HepG2 (cell line): ENCODE results near the gene DNM3. TPM values are rescaled to one million over a fixed set of nuclear protein-coding genes. Genes with fewer than 3 reads are reported as not detected.
"Not testable (repeated sequence)": the region's sequence is repeated elsewhere in the genome, so short reads cannot be mapped to it uniquely, and the experiment has no call there.

Experiments used
- ATAC-seq: fragments of 200-7000 bp; cut with Tn5 transposase; 3 replicates; pipeline ENCODE4 v1.9.1; 2020; ENCODE audit warnings: mild to moderate bottlenecking, moderate library complexity
- BruUV-seq: library from RNA; stranded (reverse); fragments of 400-500 nt; replicated peaks from 2 replicates; lab custom pipeline; 2021; lab: Mats Ljungman, UMichigan
- CTCF ChIA-PET: fragments of 300-600 bp; formaldehyde crosslinking; extraction: SDS; loops from one replicate; lab custom pipeline; 2021; ENCODE audit warnings: low total read pairs, inconsistent platforms, low intra/inter-chr PET ratio; lab: Yijun Ruan, JAX
- POLR2A ChIA-PET: fragments of 350-600 bp; sonication (Branson Sonifier 250); formaldehyde crosslinking; loops from one replicate; lab custom pipeline; 2020; ENCODE audit warnings: antibody characterized with exemption, inconsistent platforms; lab: Yijun Ruan, JAX
- DNase-seq: peaks from one replicate; pipeline ENCODE4 v3.0.0-alpha.2; 2015; ENCODE audit warnings: low spot score
- FAIRE-seq: peaks from 3 replicates; lab custom pipeline; 2011; peaks lifted over from hg19 to GRCh38; lab: Jason Lieb, UNC
- H2AFZ ChIP-seq: one replicate; pipeline ENCODE4 v1.6.1; 2011; ENCODE audit warnings: low read length, inconsistent platforms
- H3K27ac ChIP-seq: fragments of 300-600 bp; 3 replicates; pipeline ENCODE4 v1.8.0; 2011; ENCODE audit warnings: mixed run types, mild to moderate bottlenecking, mixed read lengths, low read length, inconsistent platforms; ENCODE audit not compliant: insufficient read depth; ENCODE audit errors: extremely low read length
- H3K27me3 ChIP-seq, 2 experiments: fragments of 200-600 bp in 1 of 2; 2 replicates in 1 of 2; 3 replicates in 1 of 2; pipeline versions ENCODE4 v1.6.0 to v1.8.0; 2011; ENCODE audit warnings: low read length in 2 of 2, mild to moderate bottlenecking in 2 of 2, moderate library complexity in 2 of 2, inconsistent platforms in 1 of 2; ENCODE audit not compliant: insufficient read depth in 2 of 2, control insufficient read depth in 1 of 2
- H3K36me3 ChIP-seq, 2 experiments: fragments of 200-600 bp in 1 of 2; replicated peaks in 1 of 2; 2 replicates in 1 of 2; 3 replicates in 1 of 2; pipeline versions ENCODE4 v1.5.1 to v1.8.0; 2011; ENCODE audit warnings: low read length in 2 of 2, inconsistent platforms in 1 of 2; ENCODE audit not compliant: insufficient read depth in 2 of 2, control insufficient read depth in 1 of 2
- H3K4me1 ChIP-seq: 2 replicates; pipeline ENCODE4 v1.5.1; 2012; ENCODE audit warnings: low read length, inconsistent platforms; ENCODE audit not compliant: insufficient read depth
- H3K4me2 ChIP-seq: 2 replicates; pipeline ENCODE4 v1.6.0; 2011; ENCODE audit warnings: low read depth, low read length, inconsistent platforms
- H3K4me3 ChIP-seq, 3 experiments: fragments of 200-600 bp in 1 of 3; sonication (generic), shearing (Covaris generic) in 1 of 3; replicated peaks in 1 of 3; 2 replicates each; pipeline ENCODE4 v1.5.1; 2011 to 2016; ENCODE audit warnings: low read length in 3 of 3, inconsistent platforms in 2 of 3, low read depth in 2 of 3, mild to moderate bottlenecking in 2 of 3, control low read depth in 1 of 3, mixed read lengths in 1 of 3; ENCODE audit not compliant: insufficient read depth in 1 of 3
- H3K79me2 ChIP-seq: one replicate; pipeline ENCODE4 v1.6.1; 2011; ENCODE audit warnings: low read length, inconsistent platforms; ENCODE audit not compliant: insufficient read depth
- H3K9ac ChIP-seq: 2 replicates; pipeline ENCODE4 v1.6.0; 2011; ENCODE audit warnings: mild to moderate bottlenecking, low read depth, low read length, inconsistent platforms; ENCODE audit not compliant: insufficient read depth
- H3K9me3 ChIP-seq: 2 replicates; pipeline ENCODE4 v1.5.1; 2012; ENCODE audit warnings: mild to moderate bottlenecking, low read length
- H4K20me1 ChIP-seq: 2 replicates; pipeline ENCODE4 v1.6.0; 2011; ENCODE audit warnings: inconsistent platforms, mild to moderate bottlenecking, low read length, moderate library complexity; ENCODE audit not compliant: insufficient read depth
- MLLT10 ChIP-seq: sonication (generic); formaldehyde crosslinking; IDR thresholded peaks from 2 replicates; pipeline ENCODE4 v1.4.0; 2020; ENCODE audit warnings: missing genetic modification reagents
- SMARCE1 ChIP-seq: fragments of 450-650 bp; IDR thresholded peaks from 2 replicates; pipeline ENCODE4 v1.6.1; 2017; ENCODE audit warnings: borderline replicate concordance
- ZBTB38 ChIP-seq: sonication (generic); formaldehyde crosslinking; IDR thresholded peaks from 2 replicates; pipeline ENCODE4 v1.5.1; 2020; ENCODE audit warnings: mild to moderate bottlenecking, missing genetic modification reagents
- ZFY ChIP-seq: sonication (generic); formaldehyde crosslinking; IDR thresholded peaks from 2 replicates; pipeline ENCODE4 v1.4.0; 2020; ENCODE audit warnings: missing genetic modification reagents
- ZNF543 ChIP-seq: sonication (generic); formaldehyde crosslinking; IDR thresholded peaks from 2 replicates; pipeline ENCODE4 v1.4.0; 2020; ENCODE audit warnings: mild to moderate bottlenecking, missing genetic modification reagents
- ZNF660 ChIP-seq: sonication (generic); formaldehyde crosslinking; IDR thresholded peaks from 2 replicates; pipeline ENCODE4 v1.5.1; 2020; ENCODE audit warnings: mild to moderate bottlenecking, low read depth, missing genetic modification reagents, borderline replicate concordance
- WGBS: methylation state at CpG from one replicate; pipeline ENCODE4 v1.1.6; 2017; ENCODE audit warnings: low lambda C conversion rate; 5-methylcytosine and 5-hydroxymethylcytosine counted together
- in situ Hi-C: cut with HindIII; loops from 2 replicates; pipeline ENCODE4 v1.10.0; 2017; ENCODE audit warnings: low pct_unique_long_range_greater_than_20kb; ENCODE audit not compliant: extremely low pct_ligation_motif_present
- intact Hi-C: fragments of 100-400 bp; cut with micrococcal nuclease; formaldehyde crosslinking; loops from one replicate; pipeline ENCODE4 v1.10.0; 2022; ENCODE audit not compliant: unreplicated experiment
- polyA plus RNA-seq, 8 experiments: library from polyadenylated mRNA; depleted of rRNA in 3 of 8; stranded (reverse) in 7 of 8; unstranded in 1 of 8; fragments of >200 nt; fragmentation: Illumina TruSeq in 4 of 8; extraction: Trizol in 4 of 8; gene quantifications; 2 replicates each; pipeline versions ENCODE4 v1.2.1 to v1.2.3, GENCODE V29; 2011 to 2016; ENCODE audit warnings: low read depth in 4 of 8, missing spikeins in 1 of 8, mixed read lengths in 1 of 8; ENCODE audit not compliant: insufficient read depth in 1 of 8
- total RNA-seq, 5 experiments: library from RNA; depleted of rRNA; stranded (reverse); fragments of >200 nt; fragmentation: Illumina TruSeq; extraction: Trizol; gene quantifications; 2 replicates each; pipeline ENCODE4 v1.2.3, GENCODE V29; 2016; ENCODE audit warnings: low read depth in 1 of 5
- TF ChIP-seq, protein P1 (sequence below): sonication (generic); formaldehyde crosslinking; IDR thresholded peaks from 2 replicates; pipeline ENCODE4 v1.9.0; 2021; ENCODE audit warnings: missing genetic modification reagents, mild to moderate bottlenecking, borderline replicate concordance
- TF ChIP-seq, protein P2 (sequence below): IDR thresholded peaks from 2 replicates; pipeline ENCODE4 v1.6.1; 2016; ENCODE audit warnings: low read depth
- TF ChIP-seq, protein P3 (sequence below): sonication (generic); formaldehyde crosslinking; IDR thresholded peaks from 2 replicates; pipeline ENCODE4 v1.5.1; 2020; ENCODE audit warnings: missing genetic modification reagents, mild to moderate bottlenecking, borderline replicate concordance

The DNM3 gene
- total and polyA plus RNA-seq, 2 of the 13 experiments (the other 11 are each of a cell fraction or from before 2014, with no cell fraction given) = 0.05 TPM; not detected in 1

DNA sequence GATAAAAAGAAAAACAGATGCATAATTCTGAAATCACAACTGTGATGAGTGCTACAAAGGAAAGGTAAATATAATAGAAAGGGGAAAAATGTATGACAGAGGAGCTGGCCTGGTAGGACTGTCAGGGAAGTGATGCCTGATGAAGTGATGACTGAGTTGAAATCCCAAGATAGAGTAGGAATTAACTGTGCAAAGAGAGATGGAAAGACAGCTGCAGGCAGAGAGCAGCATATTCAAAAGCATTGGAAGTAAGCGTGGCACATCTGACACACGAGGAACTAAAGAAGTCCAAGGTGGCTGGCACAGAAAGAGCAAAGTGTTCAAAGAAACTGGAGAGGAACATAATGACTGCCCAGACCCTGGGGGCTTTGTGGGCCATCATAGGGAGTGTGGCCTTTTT, 457.6 kb downstream of the DNM3 start (continued):
- TF ChIP-seq, protein P1, sequence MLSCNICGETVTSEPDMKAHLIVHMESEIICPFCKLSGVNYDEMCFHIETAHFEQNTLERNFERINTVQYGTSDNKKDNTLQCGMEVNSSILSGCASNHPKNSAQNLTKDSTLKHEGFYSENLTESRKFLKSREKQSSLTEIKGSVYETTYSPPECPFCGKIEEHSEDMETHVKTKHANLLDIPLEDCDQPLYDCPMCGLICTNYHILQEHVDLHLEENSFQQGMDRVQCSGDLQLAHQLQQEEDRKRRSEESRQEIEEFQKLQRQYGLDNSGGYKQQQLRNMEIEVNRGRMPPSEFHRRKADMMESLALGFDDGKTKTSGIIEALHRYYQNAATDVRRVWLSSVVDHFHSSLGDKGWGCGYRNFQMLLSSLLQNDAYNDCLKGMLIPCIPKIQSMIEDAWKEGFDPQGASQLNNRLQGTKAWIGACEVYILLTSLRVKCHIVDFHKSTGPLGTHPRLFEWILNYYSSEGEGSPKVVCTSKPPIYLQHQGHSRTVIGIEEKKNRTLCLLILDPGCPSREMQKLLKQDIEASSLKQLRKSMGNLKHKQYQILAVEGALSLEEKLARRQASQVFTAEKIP (CRISPR knock-in tag) = no peak
- TF ChIP-seq ZFY (CRISPR knock-in tag) = no peak
- TF ChIP-seq, protein P2, sequence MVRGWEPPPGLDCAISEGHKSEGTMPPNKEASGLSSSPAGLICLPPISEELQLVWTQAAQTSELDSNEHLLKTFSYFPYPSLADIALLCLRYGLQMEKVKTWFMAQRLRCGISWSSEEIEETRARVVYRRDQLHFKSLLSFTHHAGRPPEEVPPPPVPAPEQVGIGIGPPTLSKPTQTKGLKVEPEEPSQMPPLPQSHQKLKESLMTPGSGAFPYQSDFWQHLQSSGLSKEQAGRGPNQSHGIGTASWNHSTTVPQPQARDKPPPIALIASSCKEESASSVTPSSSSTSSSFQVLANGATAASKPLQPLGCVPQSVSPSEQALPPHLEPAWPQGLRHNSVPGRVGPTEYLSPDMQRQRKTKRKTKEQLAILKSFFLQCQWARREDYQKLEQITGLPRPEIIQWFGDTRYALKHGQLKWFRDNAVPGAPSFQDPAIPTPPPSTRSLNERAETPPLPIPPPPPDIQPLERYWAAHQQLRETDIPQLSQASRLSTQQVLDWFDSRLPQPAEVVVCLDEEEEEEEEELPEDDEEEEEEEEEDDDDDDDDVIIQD = no peak

DNA sequence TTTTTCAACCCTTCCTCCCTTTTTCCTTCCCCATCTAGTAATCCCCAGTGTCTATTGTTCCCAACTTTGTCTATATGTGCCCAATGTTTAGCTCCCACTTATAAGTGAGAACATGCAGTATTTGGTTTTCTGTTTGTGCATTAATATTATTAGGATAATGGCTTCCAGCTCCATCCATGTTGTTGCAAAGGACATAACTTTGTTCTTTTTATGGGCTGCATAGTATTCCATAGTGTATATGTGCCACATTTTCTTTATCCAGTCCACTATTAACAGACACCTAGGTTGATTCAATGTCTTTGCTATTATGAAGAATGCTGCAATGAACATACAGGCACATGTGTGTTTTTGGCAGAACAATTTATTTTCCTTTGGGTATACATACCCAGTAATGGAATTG, 458.2 kb downstream of the DNM3 start:
- H4K20me1 ChIP-seq = no peaks in the 10 kb centered on the region
- BruUV-seq = no TSS peak
- no peak overlapping the region for H3K9ac ChIP-seq
- FAIRE-seq (no peak), ATAC-seq (no peak), DNase-seq (no peak)
- no peaks in the 10 kb centered on the region for H3K36me3 ChIP-seq
- no peak overlapping the region for H3K27ac ChIP-seq
- H3K9me3 ChIP-seq = no peaks in the 10 kb centered on the region
- no peak overlapping the region for H2AFZ ChIP-seq
- intact Hi-C loops = no loop called here
- TF ChIP-seq, protein P3, sequence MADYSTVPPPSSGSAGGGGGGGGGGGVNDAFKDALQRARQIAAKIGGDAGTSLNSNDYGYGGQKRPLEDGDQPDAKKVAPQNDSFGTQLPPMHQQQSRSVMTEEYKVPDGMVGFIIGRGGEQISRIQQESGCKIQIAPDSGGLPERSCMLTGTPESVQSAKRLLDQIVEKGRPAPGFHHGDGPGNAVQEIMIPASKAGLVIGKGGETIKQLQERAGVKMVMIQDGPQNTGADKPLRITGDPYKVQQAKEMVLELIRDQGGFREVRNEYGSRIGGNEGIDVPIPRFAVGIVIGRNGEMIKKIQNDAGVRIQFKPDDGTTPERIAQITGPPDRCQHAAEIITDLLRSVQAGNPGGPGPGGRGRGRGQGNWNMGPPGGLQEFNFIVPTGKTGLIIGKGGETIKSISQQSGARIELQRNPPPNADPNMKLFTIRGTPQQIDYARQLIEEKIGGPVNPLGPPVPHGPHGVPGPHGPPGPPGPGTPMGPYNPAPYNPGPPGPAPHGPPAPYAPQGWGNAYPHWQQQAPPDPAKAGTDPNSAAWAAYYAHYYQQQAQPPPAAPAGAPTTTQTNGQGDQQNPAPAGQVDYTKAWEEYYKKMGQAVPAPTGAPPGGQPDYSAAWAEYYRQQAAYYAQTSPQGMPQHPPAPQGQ (CRISPR knock-in tag) = no peak
- no peak for TF ChIP-seq ZBTB38 (CRISPR knock-in tag)
- TF ChIP-seq MLLT10 (CRISPR knock-in tag) = no peak
- TF ChIP-seq ZNF543 (CRISPR knock-in tag) = no peak
- TF ChIP-seq SMARCE1 = no peak
- no peak for TF ChIP-seq ZNF660
- ChIA-PET CTCF (no interaction called here), POLR2A (no interaction called here)
- in situ Hi-C loops = no loop called here
- no peak overlapping the region for H3K4me2 ChIP-seq
- no peaks in the 10 kb centered on the region for H3K79me2 ChIP-seq
- no peak overlapping the region for H3K4me3 ChIP-seq
- H3K4me1 ChIP-seq = no peaks in the 10 kb centered on the region
- H3K27me3 ChIP-seq = no peaks in the 10 kb centered on the region

DNA sequence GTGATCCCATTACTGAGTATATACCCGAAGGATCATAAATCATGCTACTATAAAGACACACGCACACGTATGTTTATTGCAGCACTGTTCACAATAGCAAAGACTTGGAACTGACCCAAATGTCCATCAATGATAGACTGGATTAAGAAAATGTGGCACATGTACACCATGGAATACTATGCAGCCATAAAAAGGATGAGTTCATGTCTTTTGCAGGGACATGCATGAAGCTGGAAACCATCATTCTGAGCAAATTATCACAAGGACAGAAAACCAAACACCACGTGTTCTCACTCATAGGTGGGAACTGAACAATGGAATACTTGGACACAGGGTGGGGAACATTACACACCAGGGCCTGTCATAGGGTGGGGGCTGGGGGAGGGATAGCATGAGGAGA, 466.2 kb downstream of the DNM3 start:
- FAIRE-seq, POLR2A ChIA-PET, H3K9me3 ChIP-seq, H3K27ac ChIP-seq, H3K4me1 ChIP-seq, ATAC-seq, H3K36me3 ChIP-seq, H2AFZ ChIP-seq, H3K27me3 ChIP-seq, intact Hi-C loops, in situ Hi-C loops, H3K9ac ChIP-seq, H3K79me2 ChIP-seq, H3K4me3 ChIP-seq, DNase-seq, BruUV-seq, CTCF ChIA-PET, H4K20me1 ChIP-seq, H3K4me2 ChIP-seq: not testable (repeated sequence)
- 49% methylated on average over 4 of the region's 4 CpGs for WGBS
